H1 (cell line): Measurements from ENCODE around the gene PEX14. TPM values are rescaled to one million over a fixed set of nuclear protein-coding genes. Genes with fewer than 3 reads are reported as not detected.

Experiments used
- CTCF ChIA-PET: fragments of 300-600 bp; sonication (Branson Sonifier 250); formaldehyde crosslinking; loops from one replicate; lab custom pipeline; 2021; ENCODE audit not compliant: partially characterized antibody; lab: Charles Lee
- POLR2A ChIA-PET: fragments of 300-600 bp; sonication (Branson Sonifier 250); formaldehyde crosslinking; loops from one replicate; lab custom pipeline; 2021; ENCODE audit warnings: inconsistent platforms; ENCODE audit not compliant: partially characterized antibody; lab: Charles Lee
- DNase-seq, 2 experiments: peaks; one replicate each; pipeline versions ENCODE4 v3.0.0 to v3.0.0-alpha.2; 2010 to 2022; ENCODE audit warnings: low spot score in 2 of 2, low read depth in 1 of 2, mixed read lengths in 1 of 2
- FAIRE-seq: peaks from 2 replicates; lab custom pipeline; 2011; peaks lifted over from hg19 to GRCh38; lab: Jason Lieb, UNC
- H2AFZ ChIP-seq: 2 replicates; pipeline ENCODE4 v1.8.1; 2012; ENCODE audit warnings: low read length, inconsistent platforms
- H2AK5ac ChIP-seq: 2 replicates; pipeline ENCODE4 v1.6.1; 2013; ENCODE audit warnings: low read depth, low read length
- H2BK120ac ChIP-seq: replicated peaks from 2 replicates; pipeline ENCODE3; 2013; ENCODE audit warnings: low read depth, low read length, inconsistent platforms
- H2BK12ac ChIP-seq: 2 replicates; pipeline ENCODE4 v1.6.1; 2013; ENCODE audit warnings: low read depth, low read length
- H2BK15ac ChIP-seq: 2 replicates; pipeline ENCODE4 v1.6.1; 2013; ENCODE audit warnings: low read length
- H2BK20ac ChIP-seq: 2 replicates; pipeline ENCODE4 v1.6.1; 2013; ENCODE audit warnings: low read length
- H2BK5ac ChIP-seq: 2 replicates; pipeline ENCODE4 v1.6.1; 2013; ENCODE audit warnings: low read depth, low read length
- H3K14ac ChIP-seq: 2 replicates; pipeline ENCODE4 v1.6.1; 2013; ENCODE audit warnings: inconsistent platforms; ENCODE audit not compliant: insufficient read length
- H3K18ac ChIP-seq: 2 replicates; pipeline ENCODE4 v1.6.1; 2013; ENCODE audit warnings: low read length; ENCODE audit errors: extremely low read depth
- H3K23ac ChIP-seq: 2 replicates; pipeline ENCODE4 v1.6.1; 2013; ENCODE audit warnings: inconsistent platforms; ENCODE audit not compliant: insufficient read length
- H3K23me2 ChIP-seq: 2 replicates; pipeline ENCODE4 v1.6.1; 2013; ENCODE audit warnings: low read depth, low read length
- H3K27ac ChIP-seq: 2 replicates; pipeline ENCODE4 v1.6.1; 2011; ENCODE audit warnings: low read depth, low read length, inconsistent platforms
- H3K27me3 ChIP-seq, 4 experiments: replicated peaks in 1 of 4; 1 replicate in 1 of 4; 2 replicates in 3 of 4; pipeline versions ENCODE4 v1.6.1 to v1.8.1; 2011 to 2013; ENCODE audit warnings: low read length in 3 of 4, mild to moderate bottlenecking in 3 of 4, inconsistent platforms in 2 of 4, mixed read lengths in 2 of 4, moderate library complexity in 1 of 4; ENCODE audit not compliant: control insufficient read depth in 3 of 4, insufficient read depth in 3 of 4; ENCODE audit errors: extremely low read depth in 1 of 4
- H3K36me3 ChIP-seq, 4 experiments: 2 replicates each; pipeline versions ENCODE4 v1.6.1 to v1.8.1; 2011 to 2013; ENCODE audit warnings: mild to moderate bottlenecking in 4 of 4, low read length in 3 of 4, moderate library complexity in 2 of 4, control low read depth in 1 of 4, inconsistent platforms in 1 of 4; ENCODE audit not compliant: insufficient read depth in 4 of 4, control insufficient read depth in 2 of 4
- H3K4ac ChIP-seq: replicated peaks from 2 replicates; pipeline ENCODE3; 2013; ENCODE audit warnings: low read length, low read depth, mixed read lengths, inconsistent platforms; ENCODE audit not compliant: insufficient read length
- H3K4me1 ChIP-seq, 4 experiments: replicated peaks in 1 of 4; 1 replicate in 1 of 4; 2 replicates in 3 of 4; pipeline versions ENCODE4 v1.6.1 to v1.8.1; 2011 to 2013; ENCODE audit warnings: low read length in 3 of 4, inconsistent platforms in 2 of 4, mixed read lengths in 1 of 4; ENCODE audit not compliant: insufficient read depth in 4 of 4, control insufficient read depth in 3 of 4
- H3K4me2 ChIP-seq, 2 experiments: 2 replicates each; pipeline versions ENCODE4 v1.6.1 to v1.8.1; 2011 to 2013; ENCODE audit warnings: low read depth in 2 of 2, low read length in 2 of 2, control low read depth in 1 of 2, inconsistent platforms in 1 of 2, mild to moderate bottlenecking in 1 of 2; ENCODE audit not compliant: insufficient read depth in 1 of 2
- H3K4me3 ChIP-seq, 4 experiments: fragments of 200-600, 300-600 bp in 1 of 4; sonication (generic), shearing (Covaris generic), sonication (Bioruptor Twin) in 1 of 4; 2 replicates each; pipeline versions ENCODE4 v1.5.1 to v1.8.1; 2011 to 2016; ENCODE audit warnings: low read length in 4 of 4, low read depth in 3 of 4, control low read depth in 2 of 4, inconsistent platforms in 2 of 4, mild to moderate bottlenecking in 2 of 4, mixed read lengths in 1 of 4, moderate library complexity in 1 of 4; ENCODE audit not compliant: insufficient read depth in 2 of 4; ENCODE audit errors: extremely low read depth in 1 of 4
- H3K56ac ChIP-seq: replicated peaks from 2 replicates; pipeline ENCODE3; 2013; ENCODE audit warnings: low read depth, mild to moderate bottlenecking, mixed read lengths, low read length, inconsistent platforms; ENCODE audit not compliant: insufficient read length
- H3K79me1 ChIP-seq: 2 replicates; pipeline ENCODE4 v1.6.1; 2013; ENCODE audit warnings: low read depth, low read length, control low read depth
- H3K79me2 ChIP-seq, 2 experiments: 2 replicates each; pipeline versions ENCODE4 v1.6.1 to v1.8.1; 2012 to 2013; ENCODE audit warnings: low read length in 2 of 2, mild to moderate bottlenecking in 2 of 2, inconsistent platforms in 1 of 2; ENCODE audit not compliant: insufficient read depth in 2 of 2, control insufficient read depth in 1 of 2
- H3K9ac ChIP-seq, 4 experiments: replicated peaks in 1 of 4; 1 replicate in 1 of 4; 2 replicates in 3 of 4; pipeline versions ENCODE4 v1.6.1 to v1.8.1; 2011 to 2013; ENCODE audit warnings: low read depth in 3 of 4, low read length in 3 of 4, control low read depth in 2 of 4, mild to moderate bottlenecking in 2 of 4, moderate library complexity in 2 of 4, inconsistent platforms in 1 of 4; ENCODE audit errors: extremely low read depth in 1 of 4
- H3K9me3 ChIP-seq, 2 experiments: 2 replicates each; pipeline versions ENCODE4 v1.6.1 to v1.8.1; 2012 to 2013; ENCODE audit warnings: mild to moderate bottlenecking in 2 of 2, moderate library complexity in 2 of 2, control low read depth in 1 of 2, inconsistent platforms in 1 of 2, low read depth in 1 of 2, low read length in 1 of 2, mixed read lengths in 1 of 2; ENCODE audit not compliant: insufficient read depth in 2 of 2
- H4K20me1 ChIP-seq, 2 experiments: replicated peaks in 1 of 2; 2 replicates each; pipeline versions ENCODE3 to v1.8.1; 2011 to 2013; ENCODE audit warnings: inconsistent platforms in 2 of 2, low read length in 2 of 2, mild to moderate bottlenecking in 1 of 2; ENCODE audit not compliant: insufficient read depth in 2 of 2, control insufficient read depth in 1 of 2
- H4K5ac ChIP-seq: 2 replicates; pipeline ENCODE4 v1.6.1; 2013; ENCODE audit warnings: low read length, low read depth, mixed read lengths, inconsistent platforms; ENCODE audit not compliant: insufficient read length
- H4K8ac ChIP-seq: 2 replicates; pipeline ENCODE4 v1.8.0; 2013; ENCODE audit warnings: mild to moderate bottlenecking, moderate library complexity, low read length, inconsistent platforms; ENCODE audit not compliant: insufficient read depth; ENCODE audit errors: extremely low read depth
- H4K91ac ChIP-seq: replicated peaks from 2 replicates; pipeline ENCODE3; 2013; ENCODE audit warnings: low read length, mixed read lengths, inconsistent platforms; ENCODE audit not compliant: insufficient read length
- ASH2L ChIP-seq: fragments of 200-600, 300-600 bp; sonication (generic); IDR thresholded peaks from one replicate; pipeline ENCODE4 v1.7.1; 2017; ENCODE audit warnings: low read length
- ATF3 ChIP-seq: IDR thresholded peaks from 2 replicates; pipeline ENCODE4 v1.6.1; 2011; ENCODE audit warnings: low read depth, mild to moderate bottlenecking, low read length; ENCODE audit not compliant: insufficient read depth
- E2F6 ChIP-seq: IDR thresholded peaks from 2 replicates; pipeline ENCODE4 v1.6.1; 2012; ENCODE audit warnings: inconsistent platforms
- GTF2F1 ChIP-seq: IDR thresholded peaks from 2 replicates; pipeline ENCODE4 v1.6.1; 2012; ENCODE audit warnings: low read depth, low read length, improper control_type of control experiment, borderline replicate concordance
- RBBP5 ChIP-seq: IDR thresholded peaks from 2 replicates; pipeline ENCODE4 v1.7.1; 2012; ENCODE audit warnings: low read depth, mild to moderate bottlenecking, inconsistent platforms, low read length, moderate library complexity, borderline replicate concordance
- SIX5 ChIP-seq: IDR thresholded peaks from 2 replicates; pipeline ENCODE4 v1.6.1; 2011; ENCODE audit warnings: mild to moderate bottlenecking, low read depth, low read length
- SUZ12 ChIP-seq: fragments of 200-600 bp; sonication (generic); IDR thresholded peaks from 2 replicates; pipeline ENCODE4 v1.6.1; 2012; ENCODE audit warnings: mild to moderate bottlenecking, inconsistent platforms, low read length, moderate library complexity, mixed read lengths
- TBP ChIP-seq: IDR thresholded peaks from 2 replicates; pipeline ENCODE4 v1.6.1; 2011; ENCODE audit warnings: low read depth, low read length, improper control_type of control experiment
- WGBS, 2 experiments: shearing (Covaris generic) in 1 of 2; methylation state at CpG; one replicate each; pipeline versions ENCODE4 v1.1.6 to v1.1.7; 2013 to 2015; ENCODE audit warnings: low lambda C conversion rate in 2 of 2, mixed read lengths in 2 of 2, inconsistent platforms in 1 of 2, low coverage in 1 of 2, missing lambda C conversion rate in 1 of 2; ENCODE audit not compliant: insufficient replicate concordance in 2 of 2, insufficient coverage in 1 of 2, insufficient read length in 1 of 2; ENCODE audit errors: extremely low coverage in 1 of 2, missing lambda C conversion rate in 1 of 2; 5-methylcytosine and 5-hydroxymethylcytosine counted together
- polyA plus RNA-seq, 7 experiments: library from polyadenylated mRNA; depleted of rRNA in 3 of 7; stranded (reverse) in 5 of 7; unstranded in 2 of 7; fragments of >200 nt in 5 of 7; fragments of 200-250 nt in 2 of 7; gene quantifications; 1 replicate in 5 of 7; 2 replicates in 1 of 7; 4 replicates in 1 of 7; pipeline versions ENCODE4 v1.2.1 to v1.2.3, GENCODE V29; 2011 to 2013; ENCODE audit warnings: missing spikeins in 2 of 7, mixed read lengths in 2 of 7
- total RNA-seq: library from RNA; stranded (reverse); fragmentation: NEBNext Ultra II Directional; extraction: Animal tissue kit (Norgen Biotek cat#: 25700); gene quantifications from 2 replicates; pipeline ENCODE4 v1.2.1, GENCODE V29; 2021

Gene PEX14
- total and polyA plus RNA-seq, 2 of the 8 experiments (the other 6 are each of a cell fraction or from before 2014, with no cell fraction given): 13.0 to 19.8 TPM

GRCh38 chr1:10521537-10522157 lies 46.9 kb downstream of the PEX14 start:
- WGBS, 2 experiments: 94% methylated on average over 8 of the region's 8 CpGs; no CpG with 5 or more reads in 1 of the 2 experiments
- no peak overlapping the region for H2AFZ ChIP-seq
- H3K9me3 ChIP-seq: no peaks in the 10 kb centered on the region
- ChIA-PET CTCF (interaction anchor here (0.8 to 9.4 kb wide), 4 partner anchors 8 to 28 kb away, joined by 3 to 58 read pairs (median 10); no protein-coding TSS in a partner anchor), POLR2A (interaction anchor here (1.3 kb wide), 1 partner anchor 492 kb away, joined by 3 read pairs; no protein-coding TSS in a partner anchor)
- H3K79me2 ChIP-seq: peaks cover 0 to 39% of the 10 kb centered on the region in 2 experiments; a peak in 2 of 4 replicates
- H4K5ac ChIP-seq: no peak overlapping the region
- no peak overlapping the region for H2BK15ac ChIP-seq
- peaks cover 0 to 4% of the 10 kb centered on the region in 2 experiments for H4K20me1 ChIP-seq
- H3K9ac ChIP-seq: no peak overlapping the region
- no peak overlapping the region for H4K8ac ChIP-seq
- H3K36me3 ChIP-seq: no peaks in the 10 kb centered on the region
- no peak overlapping the region for H3K56ac ChIP-seq
- H3K27me3 ChIP-seq: no peaks in the 10 kb centered on the region
- H2BK5ac ChIP-seq: no peak overlapping the region
- H4K91ac ChIP-seq: no peak overlapping the region
- no peak overlapping the region for H2BK20ac ChIP-seq
- H2BK120ac ChIP-seq: no peak overlapping the region
- no peak overlapping the region for H2BK12ac ChIP-seq
- H3K23ac ChIP-seq: no peak overlapping the region
- no peak overlapping the region for H3K4me2 ChIP-seq
- H3K23me2 ChIP-seq: no peaks in the 10 kb centered on the region; the same call in 1 of the 2 replicates
- no peak overlapping the region for H2AK5ac ChIP-seq
- no peak overlapping the region for H3K4ac ChIP-seq
- no peak overlapping the region for H3K14ac ChIP-seq
- H3K27ac ChIP-seq: no peak overlapping the region
- H3K79me1 ChIP-seq: peaks cover 10% of the 10 kb centered on the region
- no peak overlapping the region for H3K4me3 ChIP-seq
- no peak for FAIRE-seq
- no peak overlapping the region for H3K18ac ChIP-seq
- H3K4me1 ChIP-seq: peaks cover 10 to 15% (median 14%) of the 10 kb centered on the region in 4 experiments; a peak in 6 of 7 replicates
- no peak for DNase-seq
- no peak for TF ChIP-seq SIX5
- no peak for TF ChIP-seq SUZ12
- no peak for TF ChIP-seq RBBP5
- no peak for TF ChIP-seq ASH2L
- TF ChIP-seq GTF2F1: no peak
- TF ChIP-seq TBP: no peak
- TF ChIP-seq E2F6: no peak
- TF ChIP-seq ATF3: no peak
